Lower leg skin (tissue), 3 donors: ENCODE measurements around the gene SSRP1.

Experiments
- POLR2A ChIP-seq, 2 donors: fragments of 450-650 bp; IDR thresholded peaks; one replicate each; pipeline ENCODE4 v1.6.1; 2016 to 2017; ENCODE audit warnings: antibody characterized with exemption in 2 of 2, mild to moderate bottlenecking in 1 of 2, moderate library complexity in 1 of 2
- TF ChIP-seq, protein P1 (sequence below), 3 donors: fragments of 450-650 bp; IDR thresholded peaks; one replicate each; pipeline ENCODE4 v1.5.1; 2016; ENCODE audit warnings: antibody characterized with exemption in 3 of 3, mild to moderate bottlenecking in 3 of 3, moderate library complexity in 2 of 3

DNA sequence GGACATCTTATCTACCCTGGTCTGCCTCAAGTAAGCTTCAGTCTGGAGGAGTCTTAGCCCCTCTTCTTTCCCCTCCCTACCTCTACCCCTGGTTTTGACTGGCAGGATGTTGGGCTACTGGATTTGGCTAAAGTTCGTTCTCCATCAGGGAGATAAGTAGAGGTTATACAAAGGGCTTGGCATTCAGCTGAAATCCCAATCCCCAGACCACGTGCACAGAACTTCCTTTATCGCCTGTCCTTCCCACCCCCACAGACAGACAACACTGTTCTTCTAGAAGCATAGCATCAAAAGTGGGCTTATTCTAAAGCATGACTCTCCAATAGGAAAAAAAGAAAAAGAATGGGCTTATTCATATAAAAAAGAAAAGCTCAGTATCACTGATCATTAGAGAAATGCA, 37.5 kb upstream of the SSRP1 start:
- TF ChIP-seq, protein P1, sequence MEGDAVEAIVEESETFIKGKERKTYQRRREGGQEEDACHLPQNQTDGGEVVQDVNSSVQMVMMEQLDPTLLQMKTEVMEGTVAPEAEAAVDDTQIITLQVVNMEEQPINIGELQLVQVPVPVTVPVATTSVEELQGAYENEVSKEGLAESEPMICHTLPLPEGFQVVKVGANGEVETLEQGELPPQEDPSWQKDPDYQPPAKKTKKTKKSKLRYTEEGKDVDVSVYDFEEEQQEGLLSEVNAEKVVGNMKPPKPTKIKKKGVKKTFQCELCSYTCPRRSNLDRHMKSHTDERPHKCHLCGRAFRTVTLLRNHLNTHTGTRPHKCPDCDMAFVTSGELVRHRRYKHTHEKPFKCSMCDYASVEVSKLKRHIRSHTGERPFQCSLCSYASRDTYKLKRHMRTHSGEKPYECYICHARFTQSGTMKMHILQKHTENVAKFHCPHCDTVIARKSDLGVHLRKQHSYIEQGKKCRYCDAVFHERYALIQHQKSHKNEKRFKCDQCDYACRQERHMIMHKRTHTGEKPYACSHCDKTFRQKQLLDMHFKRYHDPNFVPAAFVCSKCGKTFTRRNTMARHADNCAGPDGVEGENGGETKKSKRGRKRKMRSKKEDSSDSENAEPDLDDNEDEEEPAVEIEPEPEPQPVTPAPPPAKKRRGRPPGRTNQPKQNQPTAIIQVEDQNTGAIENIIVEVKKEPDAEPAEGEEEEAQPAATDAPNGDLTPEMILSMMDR (IDR thresholded peaks at IDR 0.05), result no peak
- no peak for TF ChIP-seq POLR2A (IDR thresholded peaks at IDR 0.05)
